Heart right ventricle (tissue), 16 donors: ENCODE measurements around the gene CDH13. TPM values are rescaled to one million over a fixed set of nuclear protein-coding genes. Genes with fewer than 3 reads are reported as not detected.

Experiments used
- ATAC-seq, 8 donors: fragments of 200-7000 bp; cut with Tn5 transposase; one replicate each; pipeline ENCODE4 v1.9.1; 2020; ENCODE audit warnings: mild to moderate bottlenecking in 8 of 8, moderate library complexity in 8 of 8, moderate number of reproducible peaks in 1 of 8
- DNase-seq, 2 donors: peaks; one replicate each; pipeline ENCODE4 v3.0.0-alpha.2; 2020
- H3K27ac ChIP-seq, 10 donors: fragments of 200-600 bp; sonication (generic) in 2 of 10; one replicate each; pipeline versions ENCODE4 v1.5.0 to v1.8.0; 2020 to 2022; ENCODE audit warnings: mild to moderate bottlenecking in 3 of 10
- H3K27me3 ChIP-seq, 7 donors: fragments of 200-600 bp; one replicate each; pipeline ENCODE4 v1.8.0; 2021 to 2022; ENCODE audit warnings: mild to moderate bottlenecking in 2 of 7
- H3K36me3 ChIP-seq, 9 donors: fragments of 200-600 bp; sonication (generic) in 1 of 9; one replicate each; pipeline versions ENCODE4 v1.5.0 to v1.8.0; 2020 to 2022; ENCODE audit warnings: mild to moderate bottlenecking in 2 of 9
- H3K4me1 ChIP-seq, 9 donors: fragments of 200-600 bp; sonication (generic) in 1 of 9; one replicate each; pipeline versions ENCODE4 v1.5.0 to v1.8.0; 2020 to 2022; ENCODE audit warnings: mild to moderate bottlenecking in 4 of 9
- H3K4me3 ChIP-seq, 10 donors: fragments of 200-600 bp; sonication (generic) in 2 of 10; one replicate each; pipeline versions ENCODE4 v1.5.0 to v1.8.0; 2020 to 2022; ENCODE audit warnings: mild to moderate bottlenecking in 7 of 10, moderate library complexity in 2 of 10
- H3K9me3 ChIP-seq, 11 donors: fragments of 200-600 bp in 10 of 11; sonication (generic) in 2 of 11; one replicate each; pipeline versions ENCODE4 v1.5.0 to v1.8.0; 2013 to 2022; ENCODE audit warnings: mild to moderate bottlenecking in 2 of 11, control low read depth in 1 of 11, moderate library complexity in 1 of 11
- CTCF ChIP-seq, 9 donors: fragments of 200-600 bp; sonication (generic) in 2 of 9; IDR thresholded peaks; one replicate each; pipeline versions ENCODE4 v1.5.0 to v1.8.0; 2021 to 2022; ENCODE audit warnings: antibody characterized with exemption in 9 of 9, mild to moderate bottlenecking in 5 of 9, moderate library complexity in 1 of 9
- WGBS, 2 donors: extraction: QIAGEN DNeasy Blood & Tissue Kit; methylation state at CpG; one replicate each; pipeline ENCODE4 v1.1.7; 2013; ENCODE audit warnings: inconsistent platforms in 1 of 2; 5-methylcytosine and 5-hydroxymethylcytosine counted together
- intact Hi-C, 10 donors: fragments of 100-400 bp; cut with DNase I; formaldehyde crosslinking; loops; one replicate each; pipeline versions ENCODE4 v1.11.1 to v1.14.2; 2022
- polyA plus RNA-seq, 2 donors: library from polyadenylated mRNA; stranded (reverse); fragments of 200-250 nt; gene quantifications; one replicate each; pipeline ENCODE4 v1.2.3, GENCODE V29; 2013
- total RNA-seq, 10 donors: library from RNA; stranded (reverse); fragmentation: NEBNext Ultra II Directional in 3 of 10; extraction: Animal tissue kit (Norgen Biotek cat#: 25700) in 3 of 10; gene quantifications; one replicate each; pipeline versions ENCODE4 v1.2.1 to v1.2.4, GENCODE V29; 2021 to 2023
- donor health status: Arrhythmogenic right ventricular cardiomyopathy.
- donor health status: ischemic (EF 13 %, LVEDD 7.1; RV severe dilation, severe dysfunction).
- donor health status: healthy with polysubstance abuse.
- donor health status: DM: no; HTN: yes; CAD: no.
- donor health status: DM: no; HTN: no; CAD: no.
- donor health status: ischemic (EF 25% LVEDD 6.9; RV normal size, moderate dysfunction).
- donor health status: ischemic (EF 25% LVEDD 5.7; RV mildly dilated, moderate dysfunction).
- donor health status: healthy.
- donor health status: DM: yes; HTN: yes; CAD: no.
- donor health status: Ischemic cardiomyopathy.
- donor health status: ischemic (EF 35%, LVEDD 5.7; RV mildly dilated, moderate dysfunction).
- donor health status: nonischemic (EF 11% LVEDD 7.7; RV severe dilation, severe dysfunction).
- donor health status: DM: yes; HTN: yes; CAD: no.
- donor health status: PGD.
- donor health status: ischemic (EF 29% LVEDD 5.4; RV normal size, mild dysfunction).
- donor health status: nonischemic (EF 23%, LVEDD 6.1; RV moderate dilation, normal function).

The CDH13 gene
- total and polyA plus RNA-seq, 12 donors = 15.5 to 221 (median 168) TPM

DNA sequence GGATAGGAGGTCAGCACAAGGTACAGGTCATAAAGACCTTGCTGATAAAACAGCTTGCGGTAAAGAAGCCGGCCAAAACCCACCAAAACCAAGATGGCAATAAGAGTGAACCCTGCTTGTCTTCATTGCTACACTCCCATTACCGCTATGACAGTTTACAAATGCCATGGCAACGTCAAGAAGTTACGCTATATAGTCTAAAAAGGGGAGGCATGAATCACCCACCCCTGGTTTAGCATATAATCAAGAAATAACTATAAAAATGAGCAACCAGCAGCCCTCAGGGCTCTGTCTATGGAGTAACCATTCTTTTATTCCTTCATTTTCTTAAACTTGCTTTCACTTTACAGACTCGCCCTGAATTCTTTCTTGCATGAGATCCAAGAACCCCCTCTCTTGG, 1180.0 kb downstream of the CDH13 start:
- intact Hi-C loops = no loop called here
- H3K4me3 ChIP-seq = no peak overlapping the region
- no peak for TF ChIP-seq CTCF (IDR thresholded peaks at IDR 0.05)
- H3K36me3 ChIP-seq = peaks cover 0 to 26% (median 6%) of the 10 kb centered on the region in 9 donors
- peaks cover 4 to 76% (median 42%) of the 10 kb centered on the region in 9 donors for H3K4me1 ChIP-seq
- H3K27me3 ChIP-seq = no peaks in the 10 kb centered on the region
- no peaks in the 10 kb centered on the region for H3K9me3 ChIP-seq
- peak overlapping the region in 3 of 10 donors; percentile 83 to 96 (median 84) for H3K27ac ChIP-seq
- DNase-seq (no peak), ATAC-seq (no peak)
- WGBS, 2 donors = 91 to 92% methylated on average over 6 of the region's 6 CpGs

GRCh38 chr16:83807327-83807709, 1180.5 kb downstream of the CDH13 start:
- Histone ChIP-seq H3K27ac (peak overlapping the region in 8 of 10 donors; percentile 42 to 96 (median 84)), H3K9me3 (no peaks in the 10 kb centered on the region), H3K4me1 (peaks cover 4 to 72% (median 37%) of the 10 kb centered on the region in 9 donors), H3K36me3 (peaks cover 0 to 32% (median 8%) of the 10 kb centered on the region in 9 donors), H3K27me3 (no peaks in the 10 kb centered on the region), H3K4me3 (peak overlapping the region; percentile 64 to 96 (median 87))
- DNase-seq (no peak), ATAC-seq (peak in 2 of 8 donors; percentile 26 to 64)
- intact Hi-C loops = no loop called here
- TF ChIP-seq CTCF (IDR thresholded peaks at IDR 0.05) = no peak
- WGBS, 2 donors = 84 to 87% methylated on average over 8 of the region's 8 CpGs

DNA sequence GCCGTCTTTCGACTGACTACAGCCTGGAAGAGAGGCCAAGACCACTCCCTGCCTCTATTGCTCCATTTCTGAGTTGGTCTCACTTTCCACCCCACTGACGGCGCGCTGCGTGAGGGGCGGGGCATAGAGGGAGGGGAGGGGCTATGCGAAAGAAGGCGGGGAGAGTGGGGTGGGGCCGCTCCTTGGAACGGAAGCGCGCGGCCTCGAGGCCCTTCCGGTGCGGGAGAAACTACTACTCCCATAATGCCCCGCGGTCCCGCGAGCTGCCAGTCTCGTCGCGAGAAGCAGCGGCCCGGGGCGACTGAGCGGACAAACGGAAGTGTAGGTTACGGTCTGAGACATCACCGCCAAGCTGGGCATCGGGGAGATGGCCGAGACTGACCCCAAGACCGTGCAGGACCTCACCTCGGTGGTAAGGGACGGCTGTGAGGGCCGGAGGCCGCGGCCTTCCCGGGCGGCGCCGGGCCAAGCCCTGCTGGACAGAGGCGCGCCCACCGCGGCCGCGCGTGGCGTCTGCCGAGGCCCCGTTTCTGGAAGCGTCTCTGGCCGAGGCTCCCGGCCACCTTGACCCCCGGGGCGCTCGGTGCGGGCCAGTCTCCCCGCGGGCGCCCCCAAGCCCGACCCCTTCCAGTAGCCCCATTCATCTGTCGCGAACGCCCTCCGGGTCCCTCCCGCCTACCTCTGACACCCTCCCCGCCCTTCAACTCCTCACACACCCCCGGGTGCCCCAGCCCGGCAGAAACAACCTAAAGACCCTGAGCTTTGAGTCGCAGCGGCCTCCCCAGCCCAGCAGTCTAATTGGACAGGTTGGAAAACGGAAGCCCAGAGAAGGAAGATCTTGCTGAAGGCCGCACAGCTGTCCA, 1181.2 kb downstream of the CDH13 start, which contains the start of gene HSBP1:
TSS of gene HSBP1 (plus strand) at position 269 of the 863 bp plus-strand sequence. CDS start at position 368, 99 bp downstream.
- H3K27me3 ChIP-seq = no peaks in the 10 kb centered on the region
- peak in 4 of 9 donors; percentile 5 to 25 (median 12) for TF ChIP-seq CTCF (IDR thresholded peaks at IDR 0.05)
- H3K4me3 ChIP-seq = peak within 1 kb of the TSS; percentile 64 to 96 (median 87)
- ATAC-seq (peak; percentile 97 to 99 (median 98)), DNase-seq (peak; percentile 96)
- no peaks in the 10 kb centered on the region for H3K9me3 ChIP-seq
- intact Hi-C loops = no loop called here
- H3K4me1 ChIP-seq = peaks cover 4 to 66% (median 31%) of the 10 kb centered on the region in 9 donors
- 1% methylated on average over 71 to 76 of the region's 76 CpGs for WGBS, 2 donors
- peaks cover 0 to 38% (median 14%) of the 10 kb centered on the region in 9 donors for H3K36me3 ChIP-seq
- H3K27ac ChIP-seq = peak within 1 kb of the TSS in 9 of 10 donors; percentile 61 to 96 (median 83)

DNA sequence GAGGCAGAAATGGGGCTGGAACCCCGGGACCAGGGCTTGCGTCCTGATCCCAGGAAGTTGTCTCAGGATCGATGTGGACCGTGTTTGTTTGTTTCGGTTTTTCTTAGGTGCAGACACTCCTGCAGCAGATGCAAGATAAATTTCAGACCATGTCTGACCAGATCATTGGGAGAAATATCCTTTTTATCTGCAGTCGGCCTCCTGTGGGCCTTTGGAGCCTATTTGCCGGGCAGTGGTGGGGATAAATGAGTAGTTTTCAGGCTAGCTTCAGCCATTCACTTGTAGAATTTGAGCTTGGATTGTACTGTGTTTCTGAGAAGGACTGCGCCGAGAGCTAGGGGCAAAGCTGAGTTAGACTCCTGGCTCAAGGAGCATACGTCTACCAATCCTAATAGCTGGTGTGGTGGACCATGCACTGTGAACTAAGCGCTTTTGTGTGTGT, 1181.8 kb downstream of the CDH13 start:
- Histone ChIP-seq H3K27ac (peak overlapping the region in 8 of 10 donors; percentile 76 to 96 (median 84)), H3K27me3 (no peaks in the 10 kb centered on the region), H3K4me1 (peaks cover 4 to 66% (median 34%) of the 10 kb centered on the region in 9 donors), H3K36me3 (peaks cover 0 to 43% (median 14%) of the 10 kb centered on the region in 9 donors), H3K4me3 (peak overlapping the region; percentile 64 to 96 (median 87)), H3K9me3 (no peaks in the 10 kb centered on the region)
- intact Hi-C loops = no loop called here
- ATAC-seq = no peak
- no peak for TF ChIP-seq CTCF (IDR thresholded peaks at IDR 0.05)
- DNase-seq = no peak
- WGBS, 2 donors = 18 to 19% methylated on average over 11 of the region's 11 CpGs
